Uterus (tissue), 2 donors: Measurements from ENCODE around the gene LPP.

Source experiments
- POLR2A ChIP-seq, 2 donors: fragments of 450-650 bp; IDR thresholded peaks; one replicate each; pipeline ENCODE4 v1.6.1; 2016; ENCODE audit warnings: antibody characterized with exemption in 2 of 2, mild to moderate bottlenecking in 1 of 2, moderate library complexity in 1 of 2
- TF ChIP-seq, protein P1 (sequence below), 4 experiments: fragments of 200-600 bp in 2 of 4; fragments of 450-650 bp in 2 of 4; sonication (generic) in 2 of 4; IDR thresholded peaks; one replicate each; pipeline ENCODE4 v1.5.1; 2016 to 2019; ENCODE audit warnings: antibody characterized with exemption in 4 of 4, mild to moderate bottlenecking in 2 of 4, moderate library complexity in 1 of 4

DNA sequence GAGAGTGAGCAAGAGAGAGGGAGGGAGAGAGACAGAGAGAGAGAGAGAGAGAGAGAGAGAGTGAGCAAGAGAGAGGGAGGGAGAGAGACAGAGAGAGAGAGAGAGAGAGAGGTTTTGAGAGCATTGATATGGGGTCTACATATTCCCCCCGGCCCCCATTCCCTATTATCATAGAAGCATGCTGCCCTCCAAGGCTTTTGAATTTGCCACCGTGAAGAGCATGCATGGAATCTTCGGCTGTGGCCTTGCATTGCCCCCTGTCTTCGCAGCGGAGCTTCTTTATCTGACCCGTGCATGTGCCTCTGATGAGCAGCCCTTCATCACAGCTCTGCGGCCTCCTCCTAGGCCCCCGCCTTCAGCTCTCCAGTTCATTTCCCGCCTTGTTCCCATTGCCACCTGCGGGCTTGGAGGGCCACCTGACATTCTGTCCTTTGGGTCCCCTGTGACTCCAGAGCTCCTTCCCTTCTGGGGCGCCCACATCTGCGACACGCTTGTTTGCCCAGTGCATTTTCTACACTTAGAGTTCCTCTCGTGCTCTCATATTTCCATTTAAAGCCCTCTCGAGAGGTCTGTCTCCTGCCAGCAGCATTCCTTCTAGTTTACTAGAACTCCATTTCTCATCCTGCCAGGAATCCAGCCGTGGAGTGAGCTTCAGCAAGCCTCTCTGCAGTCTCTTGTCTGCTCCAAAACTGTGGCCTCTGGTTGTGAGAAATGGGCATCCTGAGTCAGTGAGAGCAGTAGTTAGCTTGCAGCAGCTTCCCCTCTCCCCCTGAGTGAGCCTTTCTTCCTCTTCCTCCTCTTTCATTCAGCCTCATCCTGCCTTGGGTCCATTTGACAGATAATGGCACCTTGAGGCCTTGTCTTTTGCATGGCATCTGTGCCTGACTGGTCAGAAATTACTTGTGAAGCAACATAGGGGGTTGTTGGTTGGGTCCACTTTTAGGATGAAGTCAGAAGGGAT, 25.3 kb downstream of the LPP start:
- TF ChIP-seq POLR2A (IDR thresholded peaks at IDR 0.05), result peak in 1 of 2 donors; percentile 17
- TF ChIP-seq, protein P1, sequence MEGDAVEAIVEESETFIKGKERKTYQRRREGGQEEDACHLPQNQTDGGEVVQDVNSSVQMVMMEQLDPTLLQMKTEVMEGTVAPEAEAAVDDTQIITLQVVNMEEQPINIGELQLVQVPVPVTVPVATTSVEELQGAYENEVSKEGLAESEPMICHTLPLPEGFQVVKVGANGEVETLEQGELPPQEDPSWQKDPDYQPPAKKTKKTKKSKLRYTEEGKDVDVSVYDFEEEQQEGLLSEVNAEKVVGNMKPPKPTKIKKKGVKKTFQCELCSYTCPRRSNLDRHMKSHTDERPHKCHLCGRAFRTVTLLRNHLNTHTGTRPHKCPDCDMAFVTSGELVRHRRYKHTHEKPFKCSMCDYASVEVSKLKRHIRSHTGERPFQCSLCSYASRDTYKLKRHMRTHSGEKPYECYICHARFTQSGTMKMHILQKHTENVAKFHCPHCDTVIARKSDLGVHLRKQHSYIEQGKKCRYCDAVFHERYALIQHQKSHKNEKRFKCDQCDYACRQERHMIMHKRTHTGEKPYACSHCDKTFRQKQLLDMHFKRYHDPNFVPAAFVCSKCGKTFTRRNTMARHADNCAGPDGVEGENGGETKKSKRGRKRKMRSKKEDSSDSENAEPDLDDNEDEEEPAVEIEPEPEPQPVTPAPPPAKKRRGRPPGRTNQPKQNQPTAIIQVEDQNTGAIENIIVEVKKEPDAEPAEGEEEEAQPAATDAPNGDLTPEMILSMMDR (IDR thresholded peaks at IDR 0.05), result peak in 3 of 4 experiments; percentile 33 to 40 (median 36)
